HG03439 (cell line): ENCODE data around the gene QSOX2.

Experiments used
- ATAC-seq: cut with Tn5 transposase; IDR thresholded peaks from one replicate; pipeline ENCODE4 v1.9.1; 2021; ENCODE audit warnings: mild to moderate bottlenecking, moderate library complexity; ENCODE audit not compliant: unreplicated experiment

The QSOX2 gene

DNA sequence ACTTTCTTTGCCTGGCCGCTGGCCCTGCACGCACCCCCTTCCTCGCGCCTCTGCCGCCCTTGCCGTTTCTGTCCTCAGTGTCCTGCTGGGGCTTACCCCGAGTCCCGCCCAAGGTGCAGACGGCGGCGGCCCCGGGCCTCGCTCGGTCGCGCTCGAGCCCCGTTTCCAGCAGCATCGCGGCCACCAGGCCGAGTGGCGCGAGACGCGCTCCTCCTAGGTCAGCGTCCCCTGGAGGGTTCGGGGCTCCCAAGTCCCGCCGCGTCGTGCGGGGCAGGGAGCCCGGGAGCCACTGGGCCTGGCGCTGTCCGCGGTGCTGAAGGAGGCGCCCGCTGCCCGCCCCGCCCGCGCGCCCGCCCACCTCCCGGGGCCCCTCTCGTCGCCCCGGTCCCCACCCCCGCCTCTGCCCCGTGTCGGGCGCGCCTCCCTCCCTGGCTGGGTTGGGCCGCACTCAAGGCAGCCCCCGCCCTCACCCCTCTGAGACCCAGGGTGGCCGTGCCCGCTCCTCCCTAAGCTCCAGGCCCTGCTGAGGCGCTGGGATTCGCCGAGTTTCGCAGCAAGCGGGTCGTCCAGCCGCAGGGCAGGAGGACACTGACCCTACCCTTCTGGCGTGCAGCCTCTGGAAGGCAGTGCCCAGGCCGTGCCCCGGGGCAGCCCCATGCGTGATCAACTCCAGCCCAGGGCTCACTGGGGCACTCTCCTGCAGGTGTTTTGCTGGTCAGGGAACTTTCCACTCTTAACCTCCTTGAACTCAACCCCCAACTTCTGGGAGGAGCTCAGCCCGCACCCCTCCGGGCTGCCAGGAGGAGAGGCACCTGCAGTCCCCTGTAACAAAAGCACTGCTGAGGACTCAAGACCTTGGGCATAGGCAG is 40.5 kb downstream of the QSOX2 start, which contains the start of gene LHX3:
Gene LHX3 (minus strand): TSS at position 291 of the 869 bp plus-strand sequence. CDS start 116 bp downstream, at position 175.
- ATAC-seq, result no peak

DNA sequence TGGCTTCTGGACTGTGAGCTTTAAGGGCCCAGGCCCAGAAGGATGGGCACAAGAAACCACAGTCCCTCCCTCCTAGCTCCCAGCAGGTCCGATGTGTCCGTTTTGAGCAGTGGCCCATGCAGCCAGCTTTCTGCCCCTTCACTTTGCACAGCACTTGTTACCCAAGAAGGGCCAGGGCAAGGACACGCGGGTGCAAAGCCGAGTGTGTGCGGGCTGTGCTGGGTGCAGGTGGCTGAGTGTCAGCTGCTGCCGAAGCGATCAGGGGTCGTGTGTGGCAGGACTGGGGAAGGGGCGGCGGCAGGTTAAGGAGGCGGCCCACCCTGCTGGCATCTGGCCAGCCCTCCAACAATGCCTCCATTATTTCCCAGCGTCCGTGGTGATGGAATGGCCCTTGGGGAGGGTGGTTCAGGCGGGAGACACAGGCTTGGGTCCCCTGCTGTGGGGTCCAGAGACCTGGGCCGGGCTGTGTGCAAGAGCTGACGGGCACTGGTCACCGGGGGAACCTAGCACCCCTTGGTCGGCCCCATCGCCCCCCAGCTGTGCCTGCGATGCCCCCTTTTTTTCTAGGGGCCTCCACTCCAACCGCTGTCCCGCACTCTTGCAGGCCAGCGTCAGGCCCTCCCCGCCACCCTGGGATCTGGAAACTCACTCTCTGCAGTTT is 41.3 kb downstream of the QSOX2 start:
- no peak for ATAC-seq

DNA sequence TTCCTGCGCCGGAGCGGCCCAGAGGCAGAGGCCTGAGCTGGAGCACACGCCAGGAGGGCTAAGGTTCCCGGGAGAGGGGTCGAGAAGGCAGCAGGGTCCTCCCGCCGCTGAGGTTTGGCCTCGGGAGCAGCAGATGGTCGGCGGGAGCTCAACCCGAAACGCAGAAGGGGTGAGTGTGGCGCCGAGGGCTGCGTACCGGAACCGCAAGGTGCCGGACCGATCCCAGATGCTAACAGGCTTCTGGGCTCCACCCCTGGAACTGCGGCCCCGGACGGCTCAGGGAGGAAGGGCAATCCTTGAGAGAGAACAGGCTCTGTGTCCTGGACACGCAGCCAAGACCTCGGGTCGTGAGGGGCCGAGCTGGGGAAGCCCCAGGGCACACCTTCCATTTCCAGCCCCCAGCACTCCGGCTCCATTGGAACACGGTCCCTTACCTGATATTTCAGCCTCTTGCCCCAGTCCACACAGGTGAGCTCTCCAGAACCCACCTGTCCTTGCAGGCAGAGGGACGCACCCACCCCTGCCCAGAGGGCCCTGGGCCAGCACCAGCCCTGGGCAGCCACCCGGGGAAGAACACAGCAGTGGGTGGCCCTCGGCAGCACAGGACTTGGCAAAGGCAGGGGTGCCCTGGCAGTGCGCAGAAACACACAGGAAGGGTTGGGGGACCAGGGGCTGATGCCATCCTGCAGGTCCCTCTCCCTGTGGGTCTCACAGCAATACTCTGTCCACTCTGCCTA is 42.0 kb downstream of the QSOX2 start:
- no peak for ATAC-seq

DNA sequence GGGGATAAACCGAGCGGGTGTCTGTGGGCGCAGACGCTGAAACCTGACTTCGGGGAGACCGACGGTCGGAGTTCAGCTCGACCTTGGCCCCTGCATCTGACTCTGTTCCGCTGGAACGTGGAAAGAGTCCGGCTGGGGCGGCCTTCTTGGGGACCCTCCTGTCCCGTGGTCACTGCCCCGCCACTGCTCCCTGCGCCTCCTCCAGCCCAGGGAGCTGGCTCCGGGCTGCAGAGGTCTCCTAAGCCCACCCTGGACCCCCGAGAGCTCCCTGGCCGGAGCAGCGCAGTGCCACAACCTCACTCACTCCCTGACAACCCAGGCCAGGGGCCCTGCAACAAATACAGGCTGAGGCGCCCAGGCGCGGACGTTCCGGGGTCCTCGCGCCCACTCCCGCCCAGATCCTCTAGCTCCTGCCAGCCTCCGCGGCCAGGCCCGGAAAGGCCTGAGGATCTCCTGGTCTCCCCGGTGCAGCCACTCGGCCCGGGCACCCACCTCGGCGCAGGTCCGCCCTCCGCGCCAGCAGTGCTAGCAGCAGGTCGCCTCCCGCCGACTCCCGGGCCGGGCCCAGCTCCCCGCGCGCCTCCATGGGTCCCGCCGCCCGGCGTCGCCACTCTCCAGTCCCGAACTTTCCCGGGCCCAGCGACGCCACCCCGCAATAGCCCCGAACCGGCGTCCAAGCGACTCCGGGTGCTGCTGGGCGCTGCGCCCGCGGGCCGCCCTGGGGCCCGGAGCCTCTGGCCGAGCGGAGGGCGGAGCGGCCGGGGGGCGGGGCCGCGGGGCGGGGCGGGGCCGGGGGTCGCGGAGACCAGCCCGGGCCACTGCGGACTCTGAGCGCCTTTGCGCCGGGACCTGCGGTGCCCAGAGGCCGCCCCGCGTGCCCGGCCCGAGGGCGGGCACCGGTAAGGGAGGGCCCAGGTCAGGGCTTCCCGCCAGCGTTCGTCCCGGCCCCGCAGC is 42.9 kb downstream of the QSOX2 start:
- no peak for ATAC-seq

DNA sequence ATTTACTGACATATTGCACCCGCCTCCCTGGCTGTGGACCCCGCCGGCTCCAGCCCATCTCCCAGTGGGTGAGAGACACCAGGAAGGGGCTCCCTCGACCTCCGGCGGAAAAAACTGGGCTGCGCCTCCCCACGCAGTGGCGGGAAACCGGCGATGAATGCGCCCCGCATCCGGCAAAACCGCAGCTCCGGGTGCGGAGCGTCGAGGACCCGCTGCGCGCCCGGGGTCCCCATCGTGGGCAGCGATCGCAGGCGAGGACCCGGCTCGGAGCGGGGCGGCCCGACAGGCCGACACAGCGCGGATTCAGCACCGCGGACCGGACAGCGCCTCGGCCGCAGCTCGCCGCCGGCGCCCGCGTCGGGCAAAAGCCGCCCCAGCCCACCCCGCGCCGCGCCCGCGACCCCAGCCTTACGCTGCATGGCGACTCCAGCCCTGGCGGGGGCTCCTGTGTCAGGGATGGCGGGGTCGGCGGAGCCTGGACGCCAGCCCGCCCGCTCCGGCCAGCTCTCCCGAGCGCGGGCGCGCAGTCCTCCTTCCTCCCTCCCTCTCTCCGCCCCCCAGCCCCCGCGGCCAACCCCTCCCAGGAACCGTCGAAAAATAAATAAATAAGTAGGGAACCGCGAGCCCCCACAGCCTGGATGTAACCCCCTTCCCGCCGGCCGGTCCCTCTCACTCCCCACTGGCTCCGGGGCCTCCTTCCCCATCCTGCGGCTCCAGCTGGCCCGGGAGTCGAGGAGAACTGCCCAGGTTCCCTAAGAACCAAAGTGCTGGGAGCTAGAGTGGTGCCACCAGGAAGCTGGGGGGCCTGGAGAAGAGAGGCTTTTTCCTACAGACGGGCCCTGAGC is 43.8 kb downstream of the QSOX2 start:
- ATAC-seq, result no peak

DNA sequence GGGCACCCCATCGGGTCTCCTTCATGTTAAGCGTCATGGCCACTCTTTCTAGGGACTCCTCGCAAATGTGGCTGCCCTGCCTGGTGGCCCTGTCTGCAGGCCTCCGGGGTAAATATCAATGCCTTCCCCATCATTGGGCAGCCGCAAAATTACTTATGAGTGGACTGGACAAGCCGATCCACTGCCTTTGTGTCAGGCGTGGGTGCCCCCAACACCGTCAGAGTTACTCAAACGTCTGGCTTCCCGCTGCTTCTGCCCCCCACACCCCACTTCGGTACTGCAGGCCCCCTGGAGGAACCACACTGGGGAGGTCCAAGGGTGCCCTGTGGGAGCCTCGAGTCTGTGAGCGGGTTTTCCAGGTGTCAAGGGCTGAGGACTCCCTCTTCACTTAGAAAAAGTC is 44.4 kb downstream of the QSOX2 start:
- no peak for ATAC-seq

DNA sequence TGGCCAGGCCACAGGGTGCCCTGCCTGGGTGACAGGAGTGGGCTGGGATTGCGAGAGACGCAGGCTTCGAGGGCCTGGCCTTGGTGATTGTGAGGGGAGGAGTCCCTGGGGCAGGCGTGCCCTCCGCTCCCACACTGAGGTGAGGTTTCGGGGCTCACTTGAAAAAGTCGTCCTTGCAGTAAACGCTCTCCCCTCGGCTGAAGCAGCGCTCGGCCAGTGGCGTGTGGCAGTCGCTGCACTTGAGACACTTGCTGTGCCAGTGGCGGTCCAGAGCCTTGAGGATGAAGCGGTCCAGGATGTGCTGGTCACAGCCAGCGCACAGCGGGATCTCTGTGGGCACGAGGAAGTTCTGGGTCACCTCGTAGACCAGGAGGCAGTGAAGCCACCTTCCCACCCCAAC is 45.2 kb downstream of the QSOX2 start:
- ATAC-seq, result no peak

DNA sequence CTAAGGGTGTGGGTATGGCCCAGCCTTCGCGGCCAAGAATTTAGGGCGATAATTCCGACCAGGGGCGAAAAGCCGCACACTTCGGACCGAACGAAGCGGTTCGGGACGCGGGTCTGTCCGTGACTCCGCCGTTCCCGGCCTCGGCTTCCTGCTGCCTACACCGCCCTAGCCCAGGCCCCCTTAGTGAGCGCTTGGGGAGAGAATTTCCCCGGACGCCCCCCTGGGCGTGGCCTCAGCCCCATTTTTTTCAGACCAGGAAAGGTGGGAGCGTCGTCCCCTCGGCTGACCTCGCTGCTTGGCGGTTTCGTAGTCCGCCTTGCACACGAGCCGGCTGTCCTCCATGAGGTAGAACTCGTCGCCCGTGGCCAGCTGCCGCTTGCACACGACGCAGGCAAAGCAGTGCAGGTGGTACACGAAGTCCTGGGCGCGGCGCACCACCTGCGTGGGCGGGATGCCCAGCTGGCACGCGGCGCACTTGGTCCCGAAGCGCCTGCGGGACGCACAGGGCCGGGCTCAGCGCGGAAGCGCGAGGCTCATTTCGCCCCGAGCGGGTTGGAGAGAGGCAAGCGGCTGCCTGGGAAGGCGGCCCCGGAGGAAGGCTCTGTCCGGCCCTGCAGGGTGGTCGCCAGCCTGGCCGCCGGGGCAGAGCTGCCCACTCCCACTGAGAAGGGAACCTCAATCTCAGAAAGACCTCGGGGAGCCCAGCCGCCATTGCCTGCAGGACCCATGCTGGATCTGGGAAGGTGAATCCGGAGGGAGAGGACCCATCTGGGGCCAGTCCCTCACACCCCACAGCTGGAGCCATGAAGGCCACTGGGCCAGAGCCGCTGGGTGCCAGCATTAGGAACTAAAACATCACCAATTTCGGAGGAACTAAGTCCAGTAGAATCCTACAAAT is 46.0 kb downstream of the QSOX2 start:
- no peak for ATAC-seq

DNA sequence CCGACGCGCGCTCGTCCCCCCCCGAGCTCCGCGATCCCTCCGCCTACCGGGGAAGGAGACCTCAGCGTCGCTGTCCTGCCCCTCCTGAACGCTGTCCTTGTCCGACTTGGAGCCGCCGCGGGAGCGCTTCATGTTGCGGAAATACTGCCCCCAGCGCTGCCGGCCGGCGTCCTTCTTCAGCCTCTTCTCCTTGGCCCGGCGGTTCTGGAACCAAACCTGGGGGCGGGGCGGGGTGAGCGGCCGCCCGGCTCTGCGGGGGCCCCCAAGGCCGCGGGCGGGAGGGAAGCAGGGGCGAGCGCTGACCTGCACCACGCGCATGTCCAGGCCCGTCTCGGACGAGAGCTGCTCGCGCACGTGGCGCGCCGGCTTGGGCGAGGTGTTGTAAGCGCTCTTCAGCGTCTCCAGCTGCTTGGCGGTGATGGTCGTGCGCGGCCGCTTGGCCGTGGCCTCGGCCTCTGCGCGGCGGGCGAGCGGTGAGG is 47.0 kb downstream of the QSOX2 start:
- ATAC-seq, result no peak

DNA sequence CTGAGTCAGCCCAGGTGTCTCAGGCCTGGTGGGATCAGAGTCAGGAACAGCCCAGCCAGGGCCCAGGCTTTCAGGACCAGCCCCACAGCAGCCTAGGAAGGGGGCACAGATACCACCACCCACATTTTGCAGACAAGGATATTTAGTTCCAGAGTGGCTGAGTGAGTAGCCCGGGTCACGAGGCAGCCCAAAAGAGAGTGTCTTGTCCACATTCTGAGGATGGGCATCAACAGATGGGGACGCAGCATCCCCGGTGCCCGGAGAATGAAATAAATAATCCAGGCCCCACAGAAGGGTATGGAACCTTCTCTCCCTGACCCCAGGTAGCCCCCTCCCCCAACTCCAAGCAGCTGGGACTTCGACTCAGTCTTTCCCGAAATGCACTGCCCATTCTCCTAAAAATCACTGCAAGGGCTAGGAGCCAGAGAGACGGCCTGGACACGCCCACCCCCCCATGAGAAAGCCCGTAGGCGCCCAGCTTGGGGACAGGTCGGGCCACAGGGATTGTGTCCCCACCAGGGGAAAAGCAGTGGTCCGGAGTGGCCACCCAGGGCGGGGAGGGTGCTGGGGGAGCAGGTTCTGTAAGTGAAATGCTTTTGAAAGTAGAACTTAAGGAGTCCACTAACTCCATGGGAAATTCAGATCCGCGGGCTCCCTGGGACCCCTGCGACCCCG is 47.5 kb downstream of the QSOX2 start:
- ATAC-seq, result no peak

DNA sequence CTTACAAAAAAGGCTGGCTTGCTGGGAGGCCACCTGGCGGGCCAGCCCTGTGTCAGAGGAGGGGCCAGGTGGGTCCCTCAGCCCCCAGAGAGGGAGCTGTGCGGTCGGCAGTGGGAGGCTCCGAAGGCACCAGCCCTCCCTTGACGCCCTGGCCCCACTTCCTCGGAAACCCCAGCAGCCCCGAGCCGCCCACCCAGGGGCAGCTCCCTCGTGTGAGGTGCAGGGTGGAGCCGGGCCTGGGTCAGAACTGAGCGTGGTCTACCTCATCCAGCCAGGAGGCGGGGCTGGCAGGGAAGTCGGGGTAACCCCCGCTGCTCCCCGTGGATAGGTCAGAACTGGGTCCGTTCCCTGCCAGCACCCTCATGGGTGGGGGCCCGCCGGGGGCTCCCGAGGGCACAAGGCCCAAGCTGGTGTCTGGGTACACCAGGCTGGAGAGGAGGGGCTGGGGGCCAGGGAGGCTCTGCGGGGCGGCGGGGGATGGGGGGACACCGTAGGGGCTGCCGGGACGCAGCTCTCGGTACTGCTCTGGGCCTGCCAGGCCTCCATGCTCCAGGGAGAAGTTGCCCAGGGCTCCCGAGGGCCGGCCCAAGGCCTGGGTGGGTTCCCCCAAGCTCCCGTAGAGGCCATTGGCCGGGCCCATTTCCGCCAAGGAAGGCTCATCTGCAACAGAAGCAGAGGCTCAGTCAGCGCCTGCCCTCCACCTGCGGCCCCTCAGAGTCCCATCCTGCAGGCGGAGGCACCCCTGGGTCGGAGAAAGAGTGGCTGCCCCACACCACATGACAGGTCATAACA is 48.3 kb downstream of the QSOX2 start:
- no peak for ATAC-seq

DNA sequence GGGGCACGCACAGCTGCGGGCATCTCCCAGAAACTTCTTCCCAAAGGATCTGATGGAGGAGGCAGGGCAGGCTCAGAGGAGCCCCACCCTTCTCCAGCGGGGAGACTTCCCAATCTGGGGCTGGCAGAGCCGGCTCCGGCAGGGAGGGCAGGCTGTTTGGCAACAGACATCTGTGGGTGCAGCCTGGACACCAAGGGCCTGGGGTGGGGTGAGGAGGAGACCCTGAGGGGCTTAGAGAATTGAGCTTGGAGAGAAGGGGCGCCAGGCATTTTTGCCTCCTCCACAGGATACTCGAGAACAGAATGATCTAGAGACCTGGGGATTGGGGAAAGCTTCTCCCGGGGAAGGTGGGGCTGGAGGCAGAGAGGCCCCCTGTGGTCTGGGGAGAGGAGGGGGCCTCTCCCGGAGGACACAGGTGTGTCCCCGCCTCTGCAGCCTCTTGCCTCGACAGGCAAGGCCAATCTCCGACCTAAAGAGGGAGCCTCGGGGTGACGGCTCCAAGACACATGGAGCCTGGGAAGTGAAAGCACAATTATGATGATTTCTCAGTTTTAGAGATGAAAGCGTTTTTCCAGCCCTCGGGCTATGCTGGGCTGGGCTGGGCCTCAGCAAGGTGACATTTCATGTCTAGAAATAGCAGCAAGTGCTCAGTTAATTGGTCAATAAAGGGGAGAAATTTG is 49.1 kb downstream of the QSOX2 start:
- no peak for ATAC-seq

DNA sequence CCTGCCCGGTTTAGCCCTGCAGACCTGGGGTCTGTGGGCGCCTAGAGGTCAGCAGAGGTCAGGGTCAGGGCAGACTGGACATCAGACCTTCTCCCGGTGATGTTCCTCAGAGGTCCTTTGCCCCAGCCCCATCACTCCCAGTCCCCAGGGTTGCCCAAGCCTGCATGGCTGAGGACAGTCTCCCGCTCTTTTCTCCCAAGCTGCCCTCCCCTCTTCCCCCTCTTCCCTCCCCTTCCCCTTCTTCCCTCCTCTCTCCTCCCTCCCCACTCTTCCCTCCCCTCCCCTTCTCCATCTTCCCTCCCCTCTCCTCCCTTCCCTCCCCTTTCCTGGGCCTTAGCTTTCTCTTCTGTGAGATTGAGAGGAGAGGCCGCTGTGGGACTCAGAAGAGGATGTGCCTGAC is 51.1 kb downstream of the QSOX2 start:
- no peak for ATAC-seq

DNA sequence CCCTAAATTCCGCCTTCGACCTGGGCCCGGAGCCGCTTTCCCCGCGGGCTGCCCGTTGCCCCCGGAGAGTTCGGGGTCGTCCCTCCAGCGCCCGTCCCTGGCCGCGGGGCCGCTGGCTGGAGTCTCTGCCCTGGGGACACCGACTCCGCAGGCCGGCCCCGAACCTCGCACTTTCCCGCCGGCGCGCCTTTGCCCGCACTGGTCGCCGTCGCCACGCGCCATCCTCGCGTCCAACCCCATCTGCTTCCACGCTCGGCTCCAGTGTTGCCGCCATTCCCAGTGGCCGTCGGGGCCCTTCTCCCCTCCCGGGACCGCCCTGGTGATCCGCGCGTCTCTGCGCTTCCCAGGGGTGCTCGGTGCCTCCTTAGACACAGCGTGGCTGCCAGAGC is 51.7 kb downstream of the QSOX2 start:
- ATAC-seq, result no peak

DNA sequence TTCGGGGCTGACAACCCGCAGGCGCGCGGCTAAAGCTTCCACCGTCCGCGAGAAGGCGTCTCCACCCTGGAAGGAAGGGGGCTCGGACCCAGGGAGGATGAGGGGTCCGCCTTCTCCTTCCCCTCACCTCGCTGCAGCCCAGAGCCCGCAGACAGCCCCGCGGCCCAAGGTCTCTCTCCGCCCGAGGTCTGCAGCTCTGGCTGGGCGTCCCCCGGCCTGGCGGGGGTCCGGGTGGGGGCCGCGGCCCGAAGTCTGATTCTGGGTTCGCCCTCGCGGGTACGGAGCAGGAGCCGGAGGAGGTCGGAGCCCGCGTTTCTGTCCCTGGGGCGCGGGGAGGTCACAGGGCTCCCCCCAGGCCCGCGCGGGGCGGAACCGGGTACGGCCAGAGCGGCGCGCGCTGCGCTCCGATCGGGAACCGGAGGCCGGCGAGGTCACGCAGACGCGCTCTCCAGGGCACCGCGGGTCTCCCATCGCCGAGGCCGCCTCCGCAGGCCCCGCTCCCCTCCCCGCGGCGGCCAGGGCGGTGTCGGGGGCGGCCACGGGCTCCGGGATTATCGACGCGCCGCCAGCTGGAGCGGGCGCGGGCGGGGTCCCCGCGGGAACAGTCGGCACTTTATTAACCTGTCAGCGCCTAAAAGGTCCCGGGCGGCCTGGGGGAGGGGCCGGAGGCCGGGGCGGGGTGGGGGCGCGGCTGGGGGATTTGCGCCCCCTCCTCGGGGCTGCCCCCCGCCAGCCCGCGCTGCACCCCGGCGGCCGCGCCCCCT is 52.3 kb downstream of the QSOX2 start:
- no peak for ATAC-seq
